Gastroesophageal sphincter (tissue), 4 donors: ENCODE results near the gene NFASC. TPM values are rescaled to one million over a fixed set of nuclear protein-coding genes. Genes with fewer than 3 reads are reported as not detected.

Source experiments
- ATAC-seq: fragments of 150-250 bp; one replicate; pipeline ENCODE4 v1.9.1; 2016; ENCODE audit warnings: mild to moderate bottlenecking, moderate library complexity
- H3K27ac ChIP-seq, 4 donors: fragments of 200-600 bp; sonication (generic) in 3 of 4; 1 replicate in 3 of 4; 2 replicates in 1 of 4; pipeline ENCODE4 v1.5.1; 2016 to 2019
- H3K27me3 ChIP-seq: fragments of 200-600 bp; sonication (generic); one replicate; pipeline ENCODE4 v1.5.1; 2019
- H3K36me3 ChIP-seq, 2 donors: fragments of 200-600 bp; sonication (generic); one replicate each; pipeline ENCODE4 v1.5.1; 2019; ENCODE audit warnings: control low read depth in 1 of 2
- H3K4me1 ChIP-seq, 3 donors: fragments of 200-600 bp; sonication (generic); 1 replicate in 2 of 3; 2 replicates in 1 of 3; pipeline ENCODE4 v1.5.1; 2016 to 2019; ENCODE audit warnings: control low read depth in 2 of 3
- H3K4me3 ChIP-seq, 2 donors: fragments of 200-600 bp; sonication (generic); one replicate each; pipeline ENCODE4 v1.5.1; 2019; ENCODE audit warnings: mild to moderate bottlenecking in 1 of 2, moderate library complexity in 1 of 2
- H3K9me3 ChIP-seq, 3 donors: fragments of 200-600 bp; sonication (generic); one replicate each; pipeline ENCODE4 v1.5.1; 2017 to 2019; ENCODE audit warnings: control low read depth in 2 of 3
- CTCF ChIP-seq, 4 experiments: fragments of 200-600 bp in 2 of 4; fragments of 450-650 bp in 2 of 4; sonication (generic) in 1 of 4; IDR thresholded peaks; one replicate each; pipeline ENCODE4 v1.5.1; 2017 to 2019; ENCODE audit warnings: antibody characterized with exemption in 4 of 4, mild to moderate bottlenecking in 2 of 4, moderate library complexity in 2 of 4
- EP300 ChIP-seq: sonication (generic); formaldehyde crosslinking; IDR thresholded peaks from one replicate; pipeline ENCODE4 v1.6.1; 2017; ENCODE audit warnings: antibody characterized with exemption, mild to moderate bottlenecking
- POLR2A ChIP-seq, 2 donors: fragments of 450-650 bp; IDR thresholded peaks; one replicate each; pipeline ENCODE4 v1.6.1; 2017; ENCODE audit warnings: antibody characterized with exemption in 2 of 2, mild to moderate bottlenecking in 2 of 2, moderate library complexity in 1 of 2
- POLR2AphosphoS5 ChIP-seq: sonication (generic); formaldehyde crosslinking; IDR thresholded peaks from one replicate; pipeline ENCODE4 v1.6.1; 2017; ENCODE audit warnings: antibody characterized with exemption
- WGBS, 2 donors: methylation state at CpG; one replicate each; pipeline ENCODE4 v1.1.5; 2018; ENCODE audit warnings: low coverage in 1 of 2; 5-methylcytosine and 5-hydroxymethylcytosine counted together
- total RNA-seq, 4 donors: library from RNA; depleted of rRNA; stranded (reverse); fragments of >200 nt; gene quantifications; one replicate each; pipeline ENCODE4 v1.1.0, GENCODE V29; 2016

Gene NFASC
- total RNA-seq, 4 donors from 2014 or later: 39.0 to 121 (median 54.5) TPM

GRCh38 chr1:204977318-204977717 is 106.7 kb downstream of the NFASC start:
- H3K27me3 ChIP-seq: no peaks in the 10 kb centered on the region
- ATAC-seq: no peak
- TF ChIP-seq CTCF (IDR thresholded peaks at IDR 0.05) (no peak), POLR2AphosphoS5 (no peak), POLR2A (IDR thresholded peaks at IDR 0.05) (no peak), EP300 (no peak)
- H3K4me1 ChIP-seq: no peaks in the 10 kb centered on the region
- peaks cover 0 to 100% of the 10 kb centered on the region in 2 donors for H3K36me3 ChIP-seq
- H3K27ac ChIP-seq: no peak overlapping the region
- 60% methylated on average over 1 of the region's 8 CpGs; no CpG with 5 or more reads in 1 of the 2 donors for WGBS, 2 donors
- no peaks in the 10 kb centered on the region for H3K9me3 ChIP-seq
- H3K4me3 ChIP-seq: no peak overlapping the region

GRCh38 chr1:204978782-204979181 is 108.1 kb downstream of the NFASC start:
- ATAC-seq: no peak
- 100% methylated on average over 3 of the region's 14 CpGs; no CpG with 5 or more reads in 1 of the 2 donors for WGBS, 2 donors
- Histone ChIP-seq H3K4me3 (no peak overlapping the region), H3K36me3 (peaks cover 0 to 100% of the 10 kb centered on the region in 2 donors), H3K9me3 (no peaks in the 10 kb centered on the region), H3K27ac (no peak overlapping the region), H3K27me3 (no peaks in the 10 kb centered on the region), H3K4me1 (no peaks in the 10 kb centered on the region)
- no peak for TF ChIP-seq EP300
- TF ChIP-seq CTCF (IDR thresholded peaks at IDR 0.05): no peak
- TF ChIP-seq POLR2A (IDR thresholded peaks at IDR 0.05): no peak
- no peak for TF ChIP-seq POLR2AphosphoS5

DNA sequence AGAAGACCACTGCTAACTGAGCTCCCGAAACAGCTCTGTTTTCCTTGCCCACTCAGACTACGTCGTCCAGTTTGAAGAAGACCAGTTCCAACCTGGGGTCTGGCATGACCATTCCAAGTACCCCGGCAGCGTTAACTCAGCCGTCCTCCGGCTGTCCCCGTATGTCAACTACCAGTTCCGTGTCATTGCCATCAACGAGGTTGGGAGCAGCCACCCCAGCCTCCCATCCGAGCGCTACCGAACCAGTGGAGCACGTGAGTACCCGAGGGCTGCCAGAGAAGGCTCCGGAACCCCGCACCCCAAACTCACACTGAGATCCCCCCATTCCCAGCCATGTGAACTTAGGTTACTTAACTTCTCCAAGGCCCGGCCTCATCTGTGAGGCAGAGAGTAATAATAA is 108.6 kb downstream of the NFASC start:
- H3K27me3 ChIP-seq: no peaks in the 10 kb centered on the region
- no peak overlapping the region for H3K4me3 ChIP-seq
- ATAC-seq: no peak
- WGBS, 2 donors: 90% methylated on average over 15 of the region's 18 CpGs; no CpG with 5 or more reads in 1 of the 2 donors
- no peaks in the 10 kb centered on the region for H3K4me1 ChIP-seq
- no peak for TF ChIP-seq POLR2A (IDR thresholded peaks at IDR 0.05)
- no peak for TF ChIP-seq POLR2AphosphoS5
- no peak for TF ChIP-seq EP300
- no peak for TF ChIP-seq CTCF (IDR thresholded peaks at IDR 0.05)
- H3K9me3 ChIP-seq: no peaks in the 10 kb centered on the region
- H3K27ac ChIP-seq: no peak overlapping the region
- peaks cover 0 to 98% of the 10 kb centered on the region in 2 donors for H3K36me3 ChIP-seq

GRCh38 chr1:204979891-204980649 is 109.4 kb downstream of the NFASC start:
- H3K27ac ChIP-seq: peak overlapping the region in 1 of 4 donors; percentile 61
- 64 to 92% methylated on average over 6 to 7 of the region's 10 CpGs for WGBS, 2 donors

More at GRCh38 chr1:204979891-204980649, 109.4 kb downstream of the NFASC start:
- ATAC-seq: no peak
- H3K27me3 ChIP-seq: no peaks in the 10 kb centered on the region
- H3K9me3 ChIP-seq: no peaks in the 10 kb centered on the region
- TF ChIP-seq CTCF (IDR thresholded peaks at IDR 0.05) (no peak), POLR2AphosphoS5 (no peak), EP300 (no peak), POLR2A (IDR thresholded peaks at IDR 0.05) (no peak)
- peaks cover 0 to 98% of the 10 kb centered on the region in 2 donors for H3K36me3 ChIP-seq
- no peaks in the 10 kb centered on the region for H3K4me1 ChIP-seq
- H3K4me3 ChIP-seq: no peak overlapping the region
